SJSA1 (cell line): ENCODE data around the gene KCNIP1. TPM values are rescaled to one million over a fixed set of nuclear protein-coding genes. Genes with fewer than 3 reads are reported as not detected.

ENCODE experiments used
- DNase-seq, 2 experiments: peaks; one replicate each; pipeline ENCODE4 v3.0.0-alpha.2; 2015 to 2020; ENCODE audit warnings: low spot score in 2 of 2, low read depth in 1 of 2
- H3K27ac ChIP-seq: fragments of 250-450 bp; sonication (Bioruptor Pico); 2 replicates; pipeline ENCODE4 v1.5.1; 2020; ENCODE audit warnings: mild to moderate bottlenecking, moderate library complexity
- H3K27me3 ChIP-seq: fragments of 250-450 bp; sonication (Bioruptor Pico); replicated peaks from 2 replicates; pipeline ENCODE4 v1.5.1; 2020; ENCODE audit warnings: mild to moderate bottlenecking, moderate library complexity
- H3K36me3 ChIP-seq: fragments of 250-450 bp; sonication (Bioruptor Pico); 2 replicates; pipeline ENCODE4 v1.5.1; 2020; ENCODE audit warnings: mild to moderate bottlenecking
- H3K4me1 ChIP-seq: fragments of 250-450 bp; sonication (Bioruptor Pico); replicated peaks from 2 replicates; pipeline ENCODE4 v1.6.1; 2021; ENCODE audit warnings: mild to moderate bottlenecking
- H3K4me3 ChIP-seq: fragments of 250-450 bp; sonication (Bioruptor Pico); 2 replicates; pipeline ENCODE4 v1.5.1; 2020; ENCODE audit warnings: mild to moderate bottlenecking
- H3K9me3 ChIP-seq: fragments of 250-450 bp; sonication (Bioruptor Pico); replicated peaks from 2 replicates; pipeline ENCODE4 v1.5.1; 2020; ENCODE audit warnings: mild to moderate bottlenecking
- total RNA-seq: library from RNA; depleted of rRNA; stranded (reverse); fragments of >200 nt; shearing (Covaris generic); gene quantifications from 2 replicates; pipeline ENCODE4 v1.2.3, GENCODE V29; 2014

Gene KCNIP1
- total RNA-seq, 1 experiment from 2014 or later: 3.1 TPM

GRCh38 chr5:170581211-170581610 is 77.4 kb downstream of the KCNIP1 start:
- no peaks in the 10 kb centered on the region for H3K27me3 ChIP-seq
- no peaks in the 10 kb centered on the region for H3K36me3 ChIP-seq
- H3K4me1 ChIP-seq: no peaks in the 10 kb centered on the region
- no peak for DNase-seq
- H3K4me3 ChIP-seq: no peak overlapping the region
- H3K27ac ChIP-seq: no peak overlapping the region
- H3K9me3 ChIP-seq: peaks cover 6% of the 10 kb centered on the region; the same call in 1 of the 2 replicates

- Histone ChIP-seq H3K9me3 (peaks cover 6% of the 10 kb centered on the region; the same call in 1 of the 2 replicates), H3K4me1 (no peaks in the 10 kb centered on the region)
- DNase-seq: no peak
Measured at GRCh38 chr5:170582644-170583330, 79.0 kb downstream of the KCNIP1 start.

DNA sequence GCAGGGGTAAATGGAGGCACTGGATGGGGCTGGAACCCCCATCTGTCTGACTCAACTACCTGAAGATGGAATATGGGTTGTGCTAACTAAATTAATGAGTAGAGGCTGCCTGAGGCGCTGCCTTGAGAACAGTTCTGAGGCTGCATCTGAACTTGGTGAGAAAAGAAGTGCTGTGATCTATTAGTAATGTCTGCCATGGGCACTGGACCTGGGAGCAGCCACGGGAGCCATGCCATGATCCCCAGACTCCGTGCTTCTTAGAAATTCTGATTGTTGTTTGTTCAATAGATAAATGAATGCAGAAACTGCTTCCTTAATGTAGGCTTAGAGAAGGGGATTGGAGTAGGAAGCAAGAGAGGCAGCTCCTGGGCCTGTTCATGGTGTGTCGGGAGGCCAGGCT is 80.2 kb downstream of the KCNIP1 start:
- Histone ChIP-seq H3K27me3 (no peaks in the 10 kb centered on the region), H3K4me3 (no peak overlapping the region), H3K27ac (no peak overlapping the region), H3K9me3 (0 out of 2 replicates have a peak, but pooled peaks cover 2% of the 10 kb centered on the region), H3K36me3 (no peaks in the 10 kb centered on the region), H3K4me1 (no peaks in the 10 kb centered on the region)
- DNase-seq: no peak

More at GRCh38 chr5:170582644-170583330, 79.0 kb downstream of the KCNIP1 start:
- H3K27ac ChIP-seq: no peak overlapping the region
- H3K27me3 ChIP-seq: no peaks in the 10 kb centered on the region
- H3K4me3 ChIP-seq: no peak overlapping the region
- H3K36me3 ChIP-seq: no peaks in the 10 kb centered on the region

- Histone ChIP-seq H3K27me3 (no peaks in the 10 kb centered on the region), H3K36me3 (no peaks in the 10 kb centered on the region), H3K27ac (no peak overlapping the region), H3K9me3 (0 out of 2 replicates have a peak, but pooled peaks cover 2% of the 10 kb centered on the region), H3K4me1 (no peaks in the 10 kb centered on the region), H3K4me3 (no peak overlapping the region)
- no peak for DNase-seq
Measured at GRCh38 chr5:170584450-170585058, 80.7 kb downstream of the KCNIP1 start.

- no peak for DNase-seq
- Histone ChIP-seq H3K9me3 (0 out of 2 replicates have a peak, but pooled peaks cover 2% of the 10 kb centered on the region), H3K36me3 (no peaks in the 10 kb centered on the region), H3K4me3 (no peak overlapping the region), H3K4me1 (no peaks in the 10 kb centered on the region), H3K27ac (no peak overlapping the region), H3K27me3 (no peaks in the 10 kb centered on the region)
Measured at GRCh38 chr5:170585273-170585948, 81.6 kb downstream of the KCNIP1 start.

DNA sequence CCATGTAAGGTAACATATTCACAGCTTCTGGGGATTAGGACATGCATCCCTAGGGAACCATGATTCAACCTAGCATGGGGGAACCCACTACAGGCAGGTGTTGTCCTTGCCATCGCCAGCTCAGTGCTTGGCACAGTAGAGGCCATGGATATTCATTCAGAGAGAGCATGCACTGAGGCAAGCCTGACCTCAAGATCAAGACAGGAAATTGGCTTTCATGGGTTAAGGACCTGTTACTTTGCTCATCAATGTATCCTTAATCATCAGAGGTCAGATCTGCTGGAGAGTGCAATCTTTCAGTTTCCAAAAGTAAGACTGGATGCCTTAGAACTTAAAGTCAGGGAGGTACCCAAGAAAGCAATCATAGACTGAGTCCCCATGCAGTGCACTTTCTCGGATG is 84.0 kb downstream of the KCNIP1 start:
- H3K4me3 ChIP-seq: no peak overlapping the region
- no peak for DNase-seq
- H3K9me3 ChIP-seq: no peaks in the 10 kb centered on the region
- no peaks in the 10 kb centered on the region for H3K36me3 ChIP-seq
- no peaks in the 10 kb centered on the region for H3K27me3 ChIP-seq
- H3K27ac ChIP-seq: no peak overlapping the region
- no peaks in the 10 kb centered on the region for H3K4me1 ChIP-seq

DNA sequence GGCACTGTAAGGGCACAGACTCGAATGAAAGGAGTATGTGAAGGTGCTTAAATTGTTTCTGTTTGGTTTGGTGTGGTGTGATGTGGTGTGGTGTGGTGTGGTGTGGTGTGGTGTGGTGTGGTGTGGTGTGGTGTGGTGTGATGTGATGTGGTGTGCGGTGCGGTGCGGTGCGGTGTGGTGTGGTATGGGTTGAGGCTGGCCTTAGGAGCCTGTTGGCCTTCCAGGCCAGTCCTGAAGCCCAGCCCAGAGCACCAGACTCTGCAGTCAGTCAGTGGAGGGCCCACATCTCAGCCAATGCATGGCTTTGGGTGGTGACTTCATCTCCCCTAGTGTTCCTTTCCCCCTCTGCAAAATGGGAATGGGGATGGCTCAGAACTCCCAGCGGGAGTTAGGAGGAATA is 85.8 kb downstream of the KCNIP1 start:
- Histone ChIP-seq H3K4me1 (no peaks in the 10 kb centered on the region), H3K9me3 (no peaks in the 10 kb centered on the region), H3K27ac (no peak overlapping the region), H3K4me3 (no peak overlapping the region), H3K36me3 (no peaks in the 10 kb centered on the region), H3K27me3 (no peaks in the 10 kb centered on the region)
- DNase-seq: no peak

DNA sequence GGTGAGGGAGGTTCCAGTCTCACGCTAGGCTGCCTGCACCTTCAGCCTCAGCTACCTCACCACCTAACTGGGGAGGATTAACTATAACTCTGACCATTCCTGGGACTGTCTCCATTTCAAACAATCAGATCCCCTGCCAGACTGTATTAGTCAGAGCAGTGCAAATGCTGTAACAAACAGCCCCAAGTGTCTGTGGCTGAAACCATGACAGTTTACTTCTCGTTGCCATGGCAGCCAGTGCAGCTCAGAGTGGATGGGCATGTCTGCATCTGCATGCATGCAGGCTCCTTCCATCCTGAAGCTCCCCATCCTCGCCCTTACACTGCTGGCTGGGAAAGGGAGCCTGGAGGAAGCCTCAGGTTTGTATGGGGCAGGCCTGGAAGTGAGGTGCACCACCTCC is 86.7 kb downstream of the KCNIP1 start:
- Histone ChIP-seq H3K27ac (no peak overlapping the region), H3K9me3 (no peaks in the 10 kb centered on the region), H3K4me1 (no peaks in the 10 kb centered on the region), H3K27me3 (no peaks in the 10 kb centered on the region), H3K4me3 (no peak overlapping the region), H3K36me3 (no peaks in the 10 kb centered on the region)
- no peak for DNase-seq

- no peaks in the 10 kb centered on the region for H3K4me1 ChIP-seq
- H3K36me3 ChIP-seq: no peaks in the 10 kb centered on the region
- no peak overlapping the region for H3K27ac ChIP-seq
- no peaks in the 10 kb centered on the region for H3K9me3 ChIP-seq
- no peak overlapping the region for H3K4me3 ChIP-seq
- DNase-seq: no peak
- no peaks in the 10 kb centered on the region for H3K27me3 ChIP-seq
Measured at GRCh38 chr5:170591054-170591453, 87.2 kb downstream of the KCNIP1 start.

DNA sequence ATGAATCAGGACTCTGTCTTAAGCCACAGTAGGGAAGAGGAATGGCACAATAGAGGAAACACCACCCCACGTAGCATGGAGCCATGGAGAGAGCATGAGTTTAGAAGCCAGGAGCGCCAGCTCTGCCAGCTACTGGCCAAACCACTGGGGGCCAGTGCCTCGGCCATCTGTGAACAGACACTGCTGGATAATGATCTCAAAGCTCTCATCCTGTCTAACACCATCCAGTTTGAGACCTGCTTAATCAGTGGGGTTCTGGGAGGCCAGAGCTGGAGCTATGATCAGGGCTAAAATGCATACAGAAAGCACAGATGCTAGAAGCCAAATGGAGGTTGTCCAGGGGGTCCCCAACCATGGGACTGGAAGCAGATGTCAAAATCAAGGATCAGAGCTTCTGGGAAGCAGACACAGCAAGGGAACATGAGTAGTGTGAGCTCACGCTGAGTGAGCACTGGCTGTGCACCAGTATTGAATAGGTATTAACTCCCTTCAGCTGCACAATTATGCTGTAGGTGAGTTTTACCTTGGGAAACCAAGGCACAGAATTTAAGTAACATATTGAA is 92.7 kb downstream of the KCNIP1 start:
- DNase-seq: no peak
- Histone ChIP-seq H3K4me1 (peaks cover 24% of the 10 kb centered on the region), H3K4me3 (no peak overlapping the region), H3K9me3 (no peaks in the 10 kb centered on the region), H3K27me3 (no peaks in the 10 kb centered on the region), H3K27ac (peak overlapping the region; percentile 81), H3K36me3 (no peaks in the 10 kb centered on the region)

GRCh38 chr5:170597109-170597751 is 93.4 kb downstream of the KCNIP1 start:
- peak overlapping the region; percentile 16 for H3K4me3 ChIP-seq
- peak; percentile 90 for DNase-seq
- no peaks in the 10 kb centered on the region for H3K36me3 ChIP-seq
- H3K27me3 ChIP-seq: no peaks in the 10 kb centered on the region
- H3K9me3 ChIP-seq: no peaks in the 10 kb centered on the region
- H3K27ac ChIP-seq: peak overlapping the region; percentile 81
- H3K4me1 ChIP-seq: peaks cover 24% of the 10 kb centered on the region

GRCh38 chr5:170597872-170598271 is 94.1 kb downstream of the KCNIP1 start:
- H3K4me1 ChIP-seq: peaks cover 24% of the 10 kb centered on the region
- H3K9me3 ChIP-seq: no peaks in the 10 kb centered on the region
- H3K4me3 ChIP-seq: no peak overlapping the region
- no peaks in the 10 kb centered on the region for H3K27me3 ChIP-seq
- DNase-seq: peak in 1 of 2 experiments; percentile 34
- H3K36me3 ChIP-seq: no peaks in the 10 kb centered on the region
- peak overlapping the region; percentile 81 for H3K27ac ChIP-seq

DNA sequence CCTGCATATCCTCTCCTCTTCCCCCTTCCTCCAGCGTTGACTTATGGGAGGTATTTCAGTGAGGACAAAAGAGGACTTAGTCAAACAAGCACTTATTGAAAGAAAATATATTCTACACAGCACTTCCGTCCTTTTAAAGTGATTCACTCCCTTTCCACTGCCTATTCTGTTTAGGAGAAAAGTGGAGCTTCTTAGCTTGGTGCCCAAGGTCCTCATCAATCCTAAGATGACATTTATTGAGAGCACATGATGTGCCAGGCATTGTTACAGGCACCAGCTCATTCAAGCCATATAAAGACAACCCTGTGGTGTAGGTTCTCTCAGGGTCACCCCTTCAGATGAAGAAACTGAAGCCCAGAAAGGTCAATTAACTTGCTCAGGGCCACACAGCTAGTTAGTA is 95.9 kb downstream of the KCNIP1 start:
- Histone ChIP-seq H3K36me3 (no peaks in the 10 kb centered on the region), H3K4me3 (no peak overlapping the region), H3K27ac (no peak overlapping the region), H3K9me3 (no peaks in the 10 kb centered on the region), H3K4me1 (peaks cover 24% of the 10 kb centered on the region), H3K27me3 (no peaks in the 10 kb centered on the region)
- no peak for DNase-seq
